Stimulated activated naive CD4-positive, alpha-beta T cell (primary cell): ENCODE results near the gene ITSN1.
"Not testable (repeated sequence)": the region's sequence is repeated elsewhere in the genome, so short reads cannot be mapped to it uniquely, and the experiment has no call there.

Experiments used
- DNase-seq, 6 experiments: peaks; one replicate each; lab custom pipeline; 2025; lab: John Stamatoyannopoulos, UW

Gene ITSN1

DNA sequence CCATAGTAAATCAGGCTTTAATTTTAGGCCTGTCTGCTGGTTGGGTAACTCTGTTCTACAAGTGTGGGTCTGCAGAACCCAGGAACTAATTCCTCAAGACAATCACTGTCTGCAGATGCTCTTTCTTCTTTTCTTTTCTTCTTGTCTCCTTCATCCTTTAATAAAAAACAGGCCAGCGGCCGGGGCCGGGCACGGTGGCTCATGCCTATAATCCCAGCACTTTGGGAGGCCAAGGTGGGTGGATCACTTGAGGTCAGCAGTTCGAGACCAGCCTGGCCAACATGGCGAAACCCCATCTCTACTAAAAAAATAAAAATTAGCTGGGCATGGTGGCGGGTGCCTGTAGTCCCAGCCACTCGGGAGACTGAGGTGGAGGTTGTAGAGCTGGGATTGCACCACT, 220.9 kb downstream of the ITSN1 start:
- DNase-seq: not testable (repeated sequence)

GRCh38 chr21:33864150-33864549, 221.8 kb downstream of the ITSN1 start:
- DNase-seq: no peak

GRCh38 chr21:33865176-33865575, 222.9 kb downstream of the ITSN1 start:
- no peak for DNase-seq

DNA sequence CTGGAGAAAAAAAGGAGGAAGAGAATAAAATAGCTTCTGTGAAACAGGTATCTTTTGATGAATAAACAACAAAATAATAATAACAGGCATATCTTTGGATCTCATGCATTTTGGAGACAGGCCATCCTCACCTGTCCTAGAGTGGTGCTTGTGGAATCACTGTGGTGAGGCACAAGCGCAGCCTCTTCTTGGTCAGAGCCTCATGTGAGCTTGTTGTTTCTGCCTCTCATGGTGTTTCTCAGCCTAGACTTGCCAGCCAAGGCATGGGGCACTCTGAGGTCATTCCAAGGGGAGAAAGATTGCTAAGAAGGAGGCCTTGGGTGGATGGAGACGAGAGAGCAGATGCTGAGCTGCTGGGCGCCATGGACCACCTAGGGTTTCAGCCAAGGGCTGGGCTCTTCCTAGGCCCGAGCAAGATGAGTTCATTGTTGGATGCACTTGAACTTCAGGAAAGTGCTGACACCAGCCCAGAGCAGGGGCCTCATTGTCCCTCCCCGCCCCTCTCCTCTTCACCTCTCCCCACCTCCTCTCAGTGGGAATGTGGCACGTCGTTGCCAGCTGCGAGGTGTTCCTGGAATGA, 223.8 kb downstream of the ITSN1 start:
- no peak for DNase-seq

- DNase-seq: no peak
These were observed 224.5 kb downstream of the ITSN1 start for GRCh38 chr21:33866826-33867225.

DNA sequence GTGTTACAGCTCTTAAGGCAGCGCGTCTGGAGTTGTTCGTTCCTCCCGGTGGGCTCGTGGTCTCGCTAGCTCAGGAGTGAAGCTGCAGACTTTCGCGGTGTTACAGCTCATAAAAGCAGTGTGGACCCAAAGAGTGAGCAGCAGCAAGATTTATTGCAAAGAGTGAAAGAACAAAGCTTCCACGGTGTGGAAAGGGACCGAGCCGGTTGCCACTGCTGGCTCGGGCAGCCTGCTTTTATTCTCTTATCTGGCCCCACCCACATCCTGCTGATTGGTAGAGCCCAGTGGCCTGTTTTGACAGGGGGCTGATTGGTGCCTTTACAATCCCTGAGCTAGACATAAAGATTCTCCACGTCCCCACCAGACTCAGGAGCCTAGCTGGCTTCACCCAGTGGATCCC, 225.6 kb downstream of the ITSN1 start:
- not testable (repeated sequence) for DNase-seq

DNA sequence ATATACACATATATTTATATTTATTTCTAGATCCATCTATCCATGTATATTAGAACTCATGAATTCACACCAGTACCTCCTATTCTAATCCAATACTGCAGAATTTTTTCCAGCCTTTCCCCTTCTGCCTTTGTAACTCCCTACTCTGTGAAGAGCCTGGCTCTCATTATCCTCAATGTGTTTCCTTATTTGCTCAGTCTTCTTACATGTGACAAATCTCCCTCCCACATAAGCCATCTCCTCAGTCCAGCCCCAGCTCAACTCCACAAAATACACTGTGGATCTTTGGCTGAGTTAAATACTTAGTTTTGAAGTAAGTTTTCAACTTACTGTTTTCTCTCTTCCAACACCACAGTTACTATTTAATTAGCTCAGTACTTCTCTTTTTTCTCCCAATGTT, 227.6 kb downstream of the ITSN1 start:
- DNase-seq: no peak

DNA sequence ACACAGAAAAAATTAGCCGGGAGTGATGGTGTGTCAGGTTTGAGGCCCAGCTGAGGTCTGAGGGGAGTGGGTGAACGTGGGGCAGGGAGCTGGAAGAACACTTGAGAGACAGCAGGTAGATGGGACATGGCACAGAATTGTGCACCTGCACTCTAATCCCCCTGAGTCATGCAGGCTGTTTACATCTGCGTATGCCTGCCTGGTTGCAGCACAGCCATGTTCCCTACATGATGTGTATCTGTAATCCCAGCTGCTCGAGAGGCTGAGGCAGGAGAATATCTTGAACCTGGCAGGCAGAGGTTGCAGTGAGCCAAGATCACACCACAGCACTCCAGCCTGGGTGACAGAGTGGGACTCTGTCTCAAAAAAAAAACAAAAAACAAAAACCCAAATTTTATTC, 228.5 kb downstream of the ITSN1 start:
- no peak for DNase-seq

- no peak for DNase-seq
These were observed 228.9 kb downstream of the ITSN1 start for GRCh38 chr21:33871171-33871570.

- no peak for DNase-seq
These were observed 230.7 kb downstream of the ITSN1 start for GRCh38 chr21:33872881-33873515.

- DNase-seq: no peak
These were observed 231.9 kb downstream of the ITSN1 start for GRCh38 chr21:33874161-33874560.

DNA sequence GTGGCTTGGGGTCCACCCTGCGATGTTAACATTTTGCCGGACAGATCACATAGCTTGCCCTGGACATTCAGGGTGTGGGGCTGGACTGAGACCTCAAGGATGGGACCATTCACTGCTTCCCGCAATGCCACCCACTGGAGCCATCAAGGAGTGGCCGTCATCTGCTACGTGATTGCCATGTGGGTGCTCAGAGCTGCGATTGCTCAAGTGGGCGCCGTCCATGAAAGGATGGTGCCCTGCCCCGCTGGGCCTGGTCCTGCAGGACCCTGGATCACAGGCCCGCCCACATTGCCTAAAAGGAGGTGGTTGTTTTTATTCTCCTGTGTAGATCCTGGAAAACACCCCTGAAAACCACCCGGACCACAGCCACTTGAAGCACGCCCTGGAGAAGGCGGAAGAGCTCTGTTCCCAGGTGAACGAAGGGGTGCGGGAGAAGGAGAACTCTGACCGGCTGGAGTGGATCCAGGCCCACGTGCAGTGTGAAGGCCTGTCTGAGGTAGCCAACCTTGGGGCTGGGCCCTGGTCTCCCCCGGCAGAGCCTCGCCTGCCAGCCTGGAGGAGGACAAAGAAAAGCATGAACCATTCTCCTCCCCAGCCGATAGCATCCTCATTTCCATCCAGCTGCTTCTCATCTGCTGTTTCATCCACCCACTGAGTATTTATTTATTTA, 232.9 kb downstream of the ITSN1 start:
- DNase-seq: no peak

GRCh38 chr21:33878824-33879223, 236.5 kb downstream of the ITSN1 start:
- no peak for DNase-seq

GRCh38 chr21:33880626-33881025, 238.3 kb downstream of the ITSN1 start:
- no peak for DNase-seq

DNA sequence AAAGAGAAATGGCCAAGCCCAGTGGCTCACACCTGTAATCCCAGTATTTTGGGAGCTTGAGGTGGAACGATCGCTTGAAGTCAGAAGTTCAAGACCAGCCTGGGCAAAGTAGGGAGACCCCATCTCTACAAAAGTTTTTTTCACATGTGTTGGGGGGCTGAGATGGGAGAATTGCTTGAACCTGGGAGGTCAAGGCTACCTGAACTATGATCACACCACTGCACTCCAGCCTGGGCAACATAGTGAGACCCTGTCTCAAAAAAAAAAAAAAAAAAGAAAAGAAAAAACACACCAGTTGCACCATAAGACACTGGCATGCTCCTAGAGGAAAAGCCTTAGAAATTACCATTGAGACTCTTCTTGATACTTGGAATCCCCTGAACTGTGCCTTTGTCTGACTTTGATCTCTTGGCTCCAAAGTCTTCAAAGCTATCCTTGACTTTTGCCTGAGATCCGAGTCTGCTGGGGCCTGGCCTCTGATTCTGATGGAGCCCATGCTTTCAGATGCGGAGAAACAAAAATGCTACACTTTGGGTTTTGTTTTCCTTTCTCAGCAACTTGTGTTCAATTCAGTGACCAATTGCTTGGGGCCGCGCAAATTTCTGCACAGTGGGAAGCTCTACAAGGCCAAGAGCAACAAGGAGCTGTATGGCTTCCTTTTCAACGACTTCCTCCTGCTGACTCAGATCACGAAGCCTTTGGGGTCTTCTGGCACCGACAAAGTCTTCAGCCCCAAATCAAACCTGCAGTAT, 239.6 kb downstream of the ITSN1 start:
- no peak for DNase-seq

DNA sequence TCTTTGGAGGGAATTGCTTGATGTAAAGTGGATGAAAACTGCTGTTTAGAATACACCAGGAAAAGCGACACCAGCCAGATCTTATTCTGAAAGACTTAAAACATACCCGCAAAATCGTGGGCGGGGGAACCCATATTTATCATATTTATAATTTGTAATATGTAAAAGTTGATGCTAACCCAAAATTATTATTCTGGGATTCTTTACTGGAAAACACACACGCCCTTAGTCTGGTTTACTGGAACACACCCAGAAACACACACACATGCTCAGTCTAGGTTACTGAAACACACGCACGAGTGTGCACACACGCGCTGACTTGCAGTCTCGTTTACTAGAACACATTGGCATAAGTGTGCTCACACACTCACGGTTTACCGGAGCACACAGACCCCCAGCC, 240.8 kb downstream of the ITSN1 start:
- no peak for DNase-seq

DNA sequence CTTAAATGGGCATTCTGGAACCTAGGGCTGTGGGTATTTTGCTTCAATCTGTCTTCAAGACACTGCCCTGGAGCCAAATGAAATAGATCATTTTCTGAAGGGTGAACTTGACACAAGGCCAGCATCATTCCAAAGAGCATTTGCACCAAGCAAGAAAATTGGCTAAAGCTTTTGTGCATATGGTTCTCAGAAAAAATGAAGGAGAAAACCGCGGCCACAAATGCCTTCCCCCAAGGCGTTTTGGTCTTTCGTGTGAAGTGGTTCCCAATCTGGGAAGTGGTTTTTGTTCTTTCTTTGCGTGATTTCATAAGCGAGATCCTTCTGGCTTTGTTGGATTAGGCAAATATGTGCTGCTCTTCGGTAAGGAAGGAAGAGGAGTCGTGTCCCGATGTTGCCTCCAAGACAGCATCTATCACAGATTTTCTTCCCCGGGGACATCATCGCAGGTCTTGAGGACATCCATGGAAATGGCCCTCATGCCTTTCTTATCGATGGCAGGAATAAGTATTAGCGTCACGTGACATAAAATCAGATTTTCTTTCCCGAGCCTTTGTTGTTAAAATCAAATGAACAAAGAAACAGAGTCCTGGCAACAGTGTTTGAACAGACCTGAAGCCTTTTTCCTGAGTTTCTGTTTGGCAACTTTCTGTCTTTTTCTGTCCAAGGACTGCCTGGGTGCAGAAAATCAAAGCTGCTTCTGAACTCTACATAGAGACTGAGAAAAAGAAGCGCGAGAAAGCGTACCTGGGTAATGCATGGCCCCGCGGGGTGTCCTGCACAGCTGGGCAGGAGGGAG, 242.3 kb downstream of the ITSN1 start:
- no peak for DNase-seq

GRCh38 chr21:33885172-33885514, 242.8 kb downstream of the ITSN1 start:
- DNase-seq: no peak

DNA sequence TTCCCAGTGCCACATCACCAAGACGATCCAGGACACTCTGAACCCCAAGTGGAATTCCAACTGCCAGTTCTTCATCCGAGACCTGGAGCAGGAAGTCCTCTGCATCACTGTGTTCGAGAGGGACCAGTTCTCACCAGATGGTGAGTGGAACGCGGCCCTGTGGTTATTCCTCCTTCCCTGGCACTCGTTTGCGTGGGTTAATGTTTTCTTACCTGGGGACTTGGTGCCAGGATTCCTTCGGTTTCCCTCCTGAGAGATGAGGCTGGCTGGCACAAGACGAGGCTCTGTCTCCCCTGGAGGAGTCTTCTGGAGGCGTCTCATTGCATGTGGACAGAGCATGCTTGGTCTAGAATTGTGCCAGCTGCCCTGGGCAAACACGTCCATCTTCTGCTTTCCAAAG, 244.0 kb downstream of the ITSN1 start:
- DNase-seq: no peak

DNA sequence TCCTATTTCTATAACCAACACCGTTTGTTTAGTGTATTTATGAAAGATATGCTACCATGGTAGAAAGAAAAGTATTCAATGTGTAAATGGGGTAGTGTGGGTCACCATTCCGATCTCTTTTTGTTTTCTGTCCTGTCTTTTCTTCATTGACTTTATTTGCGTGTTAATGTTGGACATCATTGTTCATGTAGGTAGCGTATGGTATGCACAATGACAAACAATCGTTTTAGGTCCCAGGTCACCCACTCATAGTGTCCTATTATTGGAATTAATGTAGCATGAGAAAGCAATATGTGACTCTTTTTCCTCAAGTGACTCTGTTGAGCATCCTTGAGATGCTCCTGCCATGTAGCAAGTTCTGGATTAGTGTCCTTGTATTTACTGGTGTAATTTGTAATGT, 247.9 kb downstream of the ITSN1 start:
- no peak for DNase-seq

- DNase-seq: no peak
These were observed 250.6 kb downstream of the ITSN1 start for GRCh38 chr21:33892853-33893252.

DNA sequence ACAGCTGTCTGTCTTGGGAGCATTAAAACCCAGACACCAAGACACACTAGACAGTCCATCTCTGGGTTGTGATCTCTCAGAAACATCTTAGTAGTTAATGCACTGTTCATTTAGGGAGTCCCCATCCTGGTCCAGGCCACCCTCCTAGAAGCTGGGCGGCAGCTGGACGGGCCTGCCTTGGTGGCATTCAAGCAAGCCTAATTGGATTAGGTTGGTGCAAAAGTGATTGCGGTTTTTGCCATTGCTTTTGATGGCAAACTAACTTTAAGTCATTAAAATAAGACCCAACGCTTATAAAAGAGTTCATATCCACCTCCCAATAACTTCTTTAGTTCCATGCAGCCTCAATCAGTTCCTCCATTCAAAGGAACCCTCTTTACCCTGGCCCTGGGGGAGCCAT, 251.6 kb downstream of the ITSN1 start:
- DNase-seq: no peak
